SJCRH30 (cell line): ENCODE measurements around the gene PITPNC1. TPM values are rescaled to one million over a fixed set of nuclear protein-coding genes. Genes with fewer than 3 reads are reported as not detected.

Source experiments
- total RNA-seq: library from RNA; depleted of rRNA; stranded (reverse); fragments of >200 nt; shearing (Covaris generic); gene quantifications from 2 replicates; pipeline ENCODE4 v1.2.3, GENCODE V29; 2014; rRNA removed

The PITPNC1 gene
- total RNA-seq, 1 experiment from 2014 or later: 3.5 TPM

Other genes with a start within 250 kb of the PITPNC1 start
- gene HELZ, start 132.1 kb upstream of the PITPNC1 start, total RNA-seq: 33.2 and 42.3 TPM in 2 replicates
- 49.6 and 69.7 TPM in 2 replicates for gene PSMD12, start 10.7 kb upstream of the PITPNC1 start, total RNA-seq